NT2/D1 (cell line): ENCODE data around the gene OPCML.

Experiments used
- DNase-seq: peaks from one replicate; pipeline ENCODE4 v3.0.0-alpha.2; 2011; ENCODE audit warnings: low read depth, low spot score
- H3K27me3 ChIP-seq: 2 replicates; pipeline ENCODE4 v1.6.0; 2011; ENCODE audit warnings: mild to moderate bottlenecking; ENCODE audit not compliant: insufficient read length, insufficient read depth
- H3K36me3 ChIP-seq: 2 replicates; pipeline ENCODE4 v1.6.1; 2011; ENCODE audit warnings: mild to moderate bottlenecking, low read length, mixed read lengths; ENCODE audit not compliant: insufficient read depth, insufficient read length
- H3K4me1 ChIP-seq: 2 replicates; pipeline ENCODE4 v1.5.1; 2011; ENCODE audit not compliant: insufficient read depth, insufficient read length
- H3K4me3 ChIP-seq: 2 replicates; pipeline ENCODE4 v1.5.1; 2011; ENCODE audit warnings: low read depth; ENCODE audit not compliant: insufficient read length
- H3K9ac ChIP-seq: 2 replicates; pipeline ENCODE4 v1.6.0; 2011; ENCODE audit warnings: low read depth; ENCODE audit not compliant: insufficient read length
- H3K9me3 ChIP-seq: 2 replicates; pipeline ENCODE4 v1.5.1; 2011; ENCODE audit warnings: mild to moderate bottlenecking, low read length; ENCODE audit not compliant: insufficient read depth
- SUZ12 ChIP-seq: IDR thresholded peaks from 2 replicates; pipeline ENCODE4 v1.6.1; 2011; ENCODE audit not compliant: insufficient read length, insufficient read depth; ENCODE audit errors: extremely low read depth
- YY1 ChIP-seq: IDR thresholded peaks from 2 replicates; pipeline ENCODE4 v1.6.1; 2011; ENCODE audit not compliant: insufficient read length, insufficient read depth
- ZNF274 ChIP-seq: IDR thresholded peaks from 2 replicates; pipeline ENCODE4 v1.6.1; 2011; ENCODE audit warnings: mild to moderate bottlenecking, low read depth, low read length

Gene OPCML

DNA sequence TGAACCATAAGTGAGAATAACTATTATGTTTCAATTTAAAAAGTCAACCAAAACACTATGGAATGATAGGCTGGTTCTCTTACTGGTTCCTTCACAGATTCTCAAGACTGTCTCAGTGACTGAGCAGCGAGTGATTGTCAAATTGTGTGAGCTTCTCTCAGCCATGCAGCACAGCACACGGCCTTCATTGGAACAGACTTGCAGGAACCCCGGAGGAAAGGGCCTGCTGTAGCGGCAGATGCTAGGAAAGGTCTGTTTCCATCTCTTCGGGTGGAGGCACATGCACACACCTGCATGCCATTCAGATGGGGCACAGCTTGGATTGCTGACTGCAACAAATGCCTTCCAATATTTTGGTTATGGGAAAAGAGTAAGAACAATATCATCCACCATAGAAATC is 741.8 kb downstream of the OPCML start:
- Histone ChIP-seq H3K36me3 (no peaks in the 10 kb centered on the region), H3K9me3 (no peaks in the 10 kb centered on the region; the same call in 1 of the 2 replicates), H3K9ac (no peak overlapping the region), H3K4me1 (no peaks in the 10 kb centered on the region), H3K27me3 (no peaks in the 10 kb centered on the region), H3K4me3 (no peak overlapping the region)
- no peak for DNase-seq
- TF ChIP-seq ZNF274 (no peak), SUZ12 (no peak), YY1 (no peak)

DNA sequence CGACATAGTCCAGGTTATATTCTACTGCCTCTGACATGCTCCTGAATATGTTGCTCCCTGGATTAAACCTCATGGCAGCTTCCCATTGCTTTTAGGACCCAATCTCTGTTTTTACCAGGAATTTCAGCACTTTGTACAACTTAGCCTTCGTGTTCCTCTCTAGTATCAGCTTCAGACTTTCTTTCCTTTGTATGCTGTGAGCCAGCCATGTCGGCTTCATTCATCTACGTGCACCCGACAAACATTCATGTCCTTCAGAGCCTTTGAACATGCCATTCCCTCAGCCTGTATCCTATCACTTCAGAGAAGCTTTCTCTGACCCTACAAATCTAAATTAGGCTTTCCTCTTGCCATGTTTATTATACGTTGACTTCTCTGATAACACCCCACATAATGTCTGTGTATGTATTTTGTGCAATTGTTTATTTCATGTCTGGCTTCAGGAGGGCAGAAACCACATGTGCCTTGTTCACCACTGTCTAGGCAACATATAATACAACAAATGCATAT is 743.4 kb downstream of the OPCML start:
- TF ChIP-seq YY1 = no peak
- no peak for TF ChIP-seq ZNF274
- no peak for TF ChIP-seq SUZ12
- H3K9me3 ChIP-seq = no peaks in the 10 kb centered on the region; the same call in 1 of the 2 replicates

DNA sequence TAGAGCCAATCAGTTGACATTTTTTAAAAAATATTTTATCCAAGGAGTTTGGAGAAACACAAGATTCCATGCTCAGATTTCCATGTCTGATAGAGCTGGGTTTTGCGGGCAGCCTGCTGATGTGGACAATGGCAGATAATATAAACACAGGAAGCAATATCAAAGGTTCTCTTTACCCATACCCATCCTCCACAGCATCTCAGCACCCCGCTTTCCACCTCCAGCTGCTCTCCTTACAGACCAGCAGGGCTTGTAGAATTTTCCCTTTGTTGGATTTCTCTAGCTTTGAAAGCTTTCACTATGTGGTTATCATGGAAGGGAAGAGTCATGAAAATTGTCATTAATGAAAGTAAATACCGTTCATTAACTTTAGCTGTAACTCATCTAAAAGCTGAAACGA is 746.4 kb downstream of the OPCML start:
- no peaks in the 10 kb centered on the region for H3K4me1 ChIP-seq
- H3K36me3 ChIP-seq = no peaks in the 10 kb centered on the region

More for the DNA sequence above, 743.4 kb downstream of the OPCML start:
- no peaks in the 10 kb centered on the region for H3K4me1 ChIP-seq
- no peaks in the 10 kb centered on the region for H3K36me3 ChIP-seq
- no peak for DNase-seq
- H3K27me3 ChIP-seq = no peaks in the 10 kb centered on the region
- no peak overlapping the region for H3K4me3 ChIP-seq
- no peak overlapping the region for H3K9ac ChIP-seq

DNA sequence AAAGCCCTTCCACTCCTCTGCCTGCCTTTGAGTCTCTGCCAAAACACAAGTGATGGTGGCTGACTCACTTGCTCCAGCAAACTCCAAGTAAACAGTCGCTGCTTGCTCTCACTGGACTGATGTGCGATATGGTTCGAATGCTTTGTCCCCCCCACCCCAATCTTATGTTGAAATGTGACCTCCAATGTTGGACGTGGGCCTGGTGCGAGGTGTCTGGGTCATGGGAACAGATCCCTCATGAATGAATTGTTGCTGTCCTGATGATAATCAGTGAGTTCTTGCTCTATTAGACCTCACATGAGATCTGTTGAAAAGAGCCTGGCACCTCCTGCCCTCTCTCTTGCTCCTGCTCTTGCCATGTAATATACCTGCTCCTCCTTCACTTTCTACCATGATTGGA is 747.9 kb downstream of the OPCML start:
- no peak for DNase-seq
- no peak overlapping the region for H3K9ac ChIP-seq
- H3K4me3 ChIP-seq = no peak overlapping the region
- no peaks in the 10 kb centered on the region for H3K27me3 ChIP-seq
- TF ChIP-seq ZNF274 (no peak), YY1 (no peak), SUZ12 (no peak)
- no peaks in the 10 kb centered on the region for H3K9me3 ChIP-seq
- H3K36me3 ChIP-seq = no peaks in the 10 kb centered on the region
- H3K4me1 ChIP-seq = no peaks in the 10 kb centered on the region

More for the DNA sequence above, 746.4 kb downstream of the OPCML start:
- Histone ChIP-seq H3K4me3 (no peak overlapping the region), H3K27me3 (no peaks in the 10 kb centered on the region), H3K9ac (no peak overlapping the region), H3K9me3 (no peaks in the 10 kb centered on the region)
- TF ChIP-seq SUZ12 = no peak
- no peak for TF ChIP-seq YY1
- no peak for TF ChIP-seq ZNF274
- no peak for DNase-seq

DNA sequence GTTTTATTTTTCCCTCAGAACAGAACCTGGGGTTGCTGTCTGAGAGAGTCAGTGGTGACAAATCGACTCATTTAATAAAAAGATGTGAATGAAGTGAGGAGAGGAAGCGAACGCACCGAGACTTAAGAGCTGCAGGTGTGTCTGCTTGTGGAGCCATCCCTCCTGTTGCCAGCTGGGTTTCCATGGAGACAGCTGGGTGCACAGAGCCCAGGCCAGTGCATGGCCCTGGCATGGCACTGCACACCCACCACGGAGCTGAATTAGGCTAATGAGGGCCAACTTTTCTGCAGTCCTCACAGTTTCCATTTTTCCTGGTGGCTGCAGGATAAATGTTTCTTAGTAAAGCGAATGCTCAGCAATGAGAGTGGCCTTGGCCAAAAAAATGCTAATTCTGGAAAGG is 750.2 kb downstream of the OPCML start:
- TF ChIP-seq SUZ12 (no peak), ZNF274 (no peak), YY1 (no peak)
- H3K4me3 ChIP-seq = no peak overlapping the region
- no peaks in the 10 kb centered on the region for H3K9me3 ChIP-seq
- H3K36me3 ChIP-seq = no peaks in the 10 kb centered on the region
- no peaks in the 10 kb centered on the region for H3K4me1 ChIP-seq
- no peaks in the 10 kb centered on the region for H3K27me3 ChIP-seq
- no peak for DNase-seq
- no peak overlapping the region for H3K9ac ChIP-seq

DNA sequence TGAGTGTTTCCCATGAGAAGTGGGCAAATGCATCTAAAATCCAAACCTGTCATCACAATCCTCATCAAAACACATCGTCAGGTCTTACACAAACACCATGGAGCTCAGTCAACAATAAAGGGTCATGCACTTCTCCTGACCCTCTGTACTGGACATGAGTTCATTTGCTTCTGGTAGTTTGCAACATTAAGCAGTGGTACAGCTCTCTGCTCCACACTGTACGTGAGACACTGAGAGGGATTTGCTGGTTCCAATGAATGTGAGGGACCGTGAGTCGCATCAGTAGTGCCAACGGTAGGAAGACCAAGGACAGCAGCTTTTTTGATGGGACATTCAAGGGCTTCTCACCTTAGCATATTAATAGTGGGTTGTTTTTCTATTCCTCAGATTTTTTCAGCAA is 752.3 kb downstream of the OPCML start:
- H3K9me3 ChIP-seq = no peaks in the 10 kb centered on the region
- TF ChIP-seq SUZ12 (no peak), YY1 (no peak), ZNF274 (no peak)
- H3K27me3 ChIP-seq = no peaks in the 10 kb centered on the region
- H3K4me3 ChIP-seq = no peak overlapping the region
- no peak overlapping the region for H3K9ac ChIP-seq
- DNase-seq = no peak
- H3K36me3 ChIP-seq = no peaks in the 10 kb centered on the region
- no peaks in the 10 kb centered on the region for H3K4me1 ChIP-seq

DNA sequence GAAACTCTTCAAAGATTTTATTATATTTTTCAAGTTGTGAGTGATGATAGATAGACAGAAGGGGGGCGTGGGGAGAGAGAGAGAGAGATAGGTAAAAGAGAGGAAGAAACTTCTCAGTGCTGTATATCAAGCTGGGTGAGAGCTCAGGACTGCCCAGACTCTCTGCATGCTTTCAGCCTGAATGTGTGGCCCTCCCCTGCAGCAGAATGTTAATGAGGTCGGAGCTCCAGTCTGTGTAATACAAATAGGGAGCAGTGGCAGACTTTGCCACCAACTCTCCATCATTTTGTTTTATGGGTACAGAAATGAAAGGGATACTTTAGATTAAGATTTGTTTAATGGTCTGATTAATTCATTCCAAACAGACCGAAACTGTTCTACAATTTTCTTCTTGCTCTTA is 752.8 kb downstream of the OPCML start:
- Histone ChIP-seq H3K4me3 (no peak overlapping the region), H3K9ac (no peak overlapping the region), H3K27me3 (no peaks in the 10 kb centered on the region), H3K36me3 (no peaks in the 10 kb centered on the region), H3K9me3 (no peaks in the 10 kb centered on the region), H3K4me1 (no peaks in the 10 kb centered on the region)
- no peak for TF ChIP-seq SUZ12
- TF ChIP-seq YY1 = no peak
- TF ChIP-seq ZNF274 = no peak
- DNase-seq = no peak
